GM03348 (cell line): ENCODE data around the gene SEZ6L2.
A peak's percentile ranks its signal among the peaks of the same experiment; 100 is the strongest.
"Not testable (repeated sequence)": the region's sequence is repeated elsewhere in the genome, so short reads cannot be mapped to it uniquely, and the experiment has no call there.

Experiments
- DNase-seq: peaks from one replicate; pipeline ENCODE4 v3.0.0; 2012; ENCODE audit warnings: low spot score

SEZ6L2 gene

GRCh38 chr16:29883987-29884386 lies 15.4 kb downstream of the SEZ6L2 start:
- DNase-seq = no peak

- no peak for DNase-seq
Observed at GRCh38 chr16:29881050-29881449, 18.3 kb downstream of the SEZ6L2 start.

GRCh38 chr16:29878172-29878571 lies 21.2 kb downstream of the SEZ6L2 start:
- no peak for DNase-seq

DNA sequence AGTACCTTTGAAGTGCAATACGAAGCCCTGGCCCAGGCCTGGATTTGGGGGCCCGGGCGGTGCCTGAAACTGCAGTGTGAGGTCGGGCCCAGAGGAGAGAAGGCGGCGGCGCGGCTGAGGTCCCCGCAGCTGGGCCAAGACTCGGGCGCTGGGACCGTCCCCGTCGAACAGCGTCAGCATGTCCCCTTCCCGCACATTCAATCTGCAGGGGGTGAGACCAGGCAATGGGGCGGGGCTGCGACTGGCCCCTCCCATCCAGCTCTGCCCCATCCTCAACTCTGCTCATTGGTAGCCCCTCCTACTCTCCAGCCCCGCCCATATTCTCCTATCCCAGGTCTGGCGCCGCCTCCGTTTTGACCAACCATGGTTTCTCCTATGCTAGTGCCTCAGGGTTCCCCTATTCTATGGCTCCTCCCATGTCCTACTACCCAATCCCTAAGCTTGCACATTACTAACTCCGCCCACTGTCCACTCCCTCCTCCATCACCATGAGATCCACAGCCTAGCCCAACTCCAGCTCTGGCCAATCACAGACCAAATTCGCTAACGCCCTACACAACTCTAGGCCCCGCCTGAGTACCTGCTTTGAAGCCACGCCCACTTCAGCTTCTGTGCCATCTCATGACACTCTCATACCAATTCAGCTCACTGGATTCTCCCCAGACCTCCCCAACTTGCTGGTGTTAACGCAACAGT lies 21.9 kb downstream of the SEZ6L2 start:
- DNase-seq = peak; percentile 38

GRCh38 chr16:29876594-29877249 lies 22.6 kb downstream of the SEZ6L2 start:
- peak; percentile 42 for DNase-seq

DNA sequence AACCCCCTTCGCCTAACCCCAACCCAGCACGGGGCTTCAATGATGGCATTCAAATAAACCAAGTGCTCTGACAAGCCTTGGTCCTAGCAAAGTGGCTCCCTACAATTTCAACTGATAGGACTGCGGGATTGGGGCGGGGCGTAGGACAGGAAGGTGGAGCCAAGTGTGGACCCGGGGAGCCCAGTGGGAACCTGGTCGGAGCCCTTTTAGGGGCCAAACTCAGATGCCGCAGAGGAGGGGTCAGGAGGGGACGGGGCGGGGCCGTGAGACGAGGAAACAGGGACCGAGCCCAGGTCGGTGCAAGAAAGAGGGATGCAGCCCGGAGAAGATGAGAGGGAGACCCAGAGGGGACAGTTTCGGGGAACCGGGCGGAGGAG lies 23.1 kb downstream of the SEZ6L2 start:
- DNase-seq = no peak

GRCh38 chr16:29875206-29875605 lies 24.1 kb downstream of the SEZ6L2 start:
- no peak for DNase-seq

- DNase-seq = no peak
Observed at GRCh38 chr16:29873319-29873718, 26.0 kb downstream of the SEZ6L2 start.

DNA sequence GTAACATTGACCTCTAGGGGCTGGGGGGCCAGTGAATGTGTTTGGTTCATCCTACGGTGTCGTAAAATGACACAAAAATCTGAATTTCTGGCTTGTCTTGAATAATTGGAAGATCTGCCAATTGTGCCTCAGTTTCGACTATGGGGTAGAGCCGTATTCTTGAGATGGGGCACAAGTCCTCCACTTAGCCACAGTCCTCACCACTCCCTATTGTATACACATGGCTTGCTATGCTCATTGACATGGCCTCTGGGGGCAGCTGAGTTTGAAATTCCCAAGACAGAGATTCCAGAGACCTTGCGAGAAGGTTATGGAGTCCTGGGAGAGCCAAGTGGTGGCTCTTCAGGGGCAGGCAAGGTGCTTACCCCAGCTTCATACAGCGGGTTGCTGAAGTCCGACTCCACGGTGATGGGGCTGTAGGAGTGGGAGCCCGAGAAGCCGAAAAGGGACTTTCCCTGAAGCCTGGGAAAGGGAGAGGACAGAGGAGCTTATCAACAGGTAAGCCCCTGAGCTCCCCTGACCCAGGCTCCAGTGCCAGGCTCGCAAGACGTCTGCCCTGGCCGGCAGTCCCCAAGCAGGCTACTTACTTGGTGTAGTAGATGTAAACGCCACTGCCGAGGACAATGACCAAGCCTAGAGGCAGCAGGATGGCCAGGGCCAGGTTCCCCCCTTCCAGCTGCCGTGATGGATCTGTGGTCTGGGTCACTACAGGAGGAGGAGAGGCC lies 27.4 kb downstream of the SEZ6L2 start:
- DNase-seq = no peak

- not testable (repeated sequence) for DNase-seq
Observed at GRCh38 chr16:29869067-29869466, 30.3 kb downstream of the SEZ6L2 start.

- no peak for DNase-seq
Observed at GRCh38 chr16:29868396-29869009, 30.8 kb downstream of the SEZ6L2 start.

DNA sequence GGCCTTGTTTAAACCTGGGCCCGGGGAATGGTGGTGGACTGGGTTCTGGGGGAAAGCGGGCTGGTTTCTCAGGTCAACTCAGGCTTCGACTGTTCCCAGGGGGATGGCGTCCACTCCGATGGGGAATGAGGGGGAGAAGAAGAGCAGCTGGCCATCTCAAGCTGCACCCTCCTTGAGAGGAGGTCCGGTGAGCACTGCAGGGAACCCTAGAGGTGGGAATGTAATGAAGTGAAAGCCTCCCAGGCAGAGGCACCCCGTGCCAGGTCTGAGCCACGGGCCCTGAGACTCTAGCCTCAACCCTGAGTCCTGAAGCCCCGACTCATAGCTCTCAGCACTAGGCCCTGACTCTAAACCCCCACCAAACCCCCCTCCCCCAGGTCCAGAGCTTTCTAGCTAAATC lies 35.1 kb downstream of the SEZ6L2 start:
- no peak for DNase-seq

DNA sequence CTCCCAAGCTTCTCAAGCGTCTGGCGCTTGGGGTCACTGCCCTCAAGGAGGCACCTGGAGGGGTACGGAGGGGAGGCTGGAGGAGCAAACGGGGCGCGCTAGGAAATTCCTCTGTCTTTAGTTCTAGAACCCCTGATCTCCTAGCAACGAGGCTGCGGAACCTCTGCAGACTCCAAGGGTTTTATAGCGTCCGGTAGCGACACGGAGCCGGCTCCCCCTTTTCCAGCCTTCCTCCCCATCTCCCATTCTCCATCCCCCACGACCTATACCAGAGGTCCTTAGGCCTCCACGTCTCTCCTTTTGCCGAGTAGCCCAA lies 35.7 kb downstream of the SEZ6L2 start:
- DNase-seq = no peak

- peak; percentile 97 for DNase-seq
Observed at GRCh38 chr16:29862884-29863668, 36.3 kb downstream of the SEZ6L2 start, which contains the start of gene CDIPT. Gene CDIPT, minus strand, starts transcription at chr16:29863226. Its CDS starts 369 bp downstream, at chr16:29862857.

- DNase-seq = peak; percentile 43
Observed at GRCh38 chr16:29862383-29862883, 36.9 kb downstream of the SEZ6L2 start.

- DNase-seq = no peak
Observed at GRCh38 chr16:29860218-29860617, 39.1 kb downstream of the SEZ6L2 start.

DNA sequence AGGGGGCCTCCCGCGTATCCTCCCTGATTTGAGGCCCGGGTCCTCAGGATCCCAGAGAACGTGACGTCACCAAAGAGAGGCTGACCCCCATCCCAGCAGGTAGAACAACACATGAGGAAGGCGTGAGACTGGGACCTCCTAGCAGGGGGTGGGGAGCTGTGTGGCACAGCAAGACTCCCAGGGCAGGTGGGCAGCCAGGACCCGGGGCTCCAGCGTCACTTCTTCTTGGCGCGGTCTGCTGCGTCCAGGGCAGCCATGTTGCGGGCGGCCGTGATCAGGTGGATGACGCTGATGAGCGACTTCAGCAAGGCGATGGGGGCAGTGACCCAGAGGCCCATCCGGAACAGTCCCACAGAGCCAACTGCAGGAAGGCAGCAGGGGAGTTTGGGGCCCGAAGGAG lies 40.4 kb downstream of the SEZ6L2 start:
- DNase-seq = no peak

GRCh38 chr16:29858149-29858849 lies 41.1 kb downstream of the SEZ6L2 start:
- no peak for DNase-seq

GRCh38 chr16:29857133-29857760 lies 42.1 kb downstream of the SEZ6L2 start:
- DNase-seq = peak; percentile 72

- no peak for DNase-seq
Observed at GRCh38 chr16:29854520-29855100, 44.7 kb downstream of the SEZ6L2 start.
